Central memory CD4-positive, alpha-beta T cell (primary cell): ENCODE data around the gene ZBTB18.
A peak's percentile ranks its signal among the peaks of the same experiment; 100 is the strongest.
"Not testable (repeated sequence)": the region's sequence is repeated elsewhere in the genome, so short reads cannot be mapped to it uniquely, and the experiment has no call there.

ENCODE experiments used
- DNase-seq: peaks from one replicate; pipeline ENCODE4 v3.0.0; 2022

The ZBTB18 gene

GRCh38 chr1:244042293-244042692, 8.8 kb upstream of the ZBTB18 start:
- DNase-seq, result no peak

GRCh38 chr1:244044423-244044822, 6.7 kb upstream of the ZBTB18 start:
- DNase-seq, result no peak

- DNase-seq, result not testable (repeated sequence)
Measured at GRCh38 chr1:244046254-244046653, 4.8 kb upstream of the ZBTB18 start.

GRCh38 chr1:244046907-244047611, 4.0 kb upstream of the ZBTB18 start:
- DNase-seq, result peak; percentile 47

- peak; percentile 96 for DNase-seq
Measured at GRCh38 chr1:244047621-244048255, 3.3 kb upstream of the ZBTB18 start.

- DNase-seq, result peak; percentile 97
Measured at GRCh38 chr1:244048256-244049161, 2.6 kb upstream of the ZBTB18 start.

GRCh38 chr1:244049162-244050013, 1.7 kb upstream of the ZBTB18 start:
- peak; percentile 72 for DNase-seq

- peak; percentile 3 for DNase-seq
Measured at GRCh38 chr1:244050014-244050834, 859 bp upstream of the ZBTB18 start.

GRCh38 chr1:244052016-244052727, 1.1 kb downstream of the ZBTB18 start:
- no peak for DNase-seq

GRCh38 chr1:244052728-244053312, 1.7 kb downstream of the ZBTB18 start:
- no peak for DNase-seq

- DNase-seq, result no peak
Measured at GRCh38 chr1:244053831-244054230, 2.7 kb downstream of the ZBTB18 start.

GRCh38 chr1:244054247-244054923, 3.3 kb downstream of the ZBTB18 start:
- DNase-seq, result no peak

GRCh38 chr1:244054924-244055263, 3.8 kb downstream of the ZBTB18 start:
- no peak for DNase-seq

- DNase-seq, result no peak
Measured at GRCh38 chr1:244056577-244056976, 5.5 kb downstream of the ZBTB18 start.

- no peak for DNase-seq
Measured at GRCh38 chr1:244057474-244058385, 6.6 kb downstream of the ZBTB18 start.

GRCh38 chr1:244060117-244060516, 9.0 kb downstream of the ZBTB18 start:
- DNase-seq, result no peak

GRCh38 chr1:244060686-244061085, 9.6 kb downstream of the ZBTB18 start:
- DNase-seq, result no peak

GRCh38 chr1:244062156-244062725, 11.2 kb downstream of the ZBTB18 start:
- DNase-seq, result no peak

GRCh38 chr1:244063498-244063897, 12.4 kb downstream of the ZBTB18 start:
- DNase-seq, result no peak
